ENCODE measurements around the gene IQCB1.

Gene IQCB1

DNA sequence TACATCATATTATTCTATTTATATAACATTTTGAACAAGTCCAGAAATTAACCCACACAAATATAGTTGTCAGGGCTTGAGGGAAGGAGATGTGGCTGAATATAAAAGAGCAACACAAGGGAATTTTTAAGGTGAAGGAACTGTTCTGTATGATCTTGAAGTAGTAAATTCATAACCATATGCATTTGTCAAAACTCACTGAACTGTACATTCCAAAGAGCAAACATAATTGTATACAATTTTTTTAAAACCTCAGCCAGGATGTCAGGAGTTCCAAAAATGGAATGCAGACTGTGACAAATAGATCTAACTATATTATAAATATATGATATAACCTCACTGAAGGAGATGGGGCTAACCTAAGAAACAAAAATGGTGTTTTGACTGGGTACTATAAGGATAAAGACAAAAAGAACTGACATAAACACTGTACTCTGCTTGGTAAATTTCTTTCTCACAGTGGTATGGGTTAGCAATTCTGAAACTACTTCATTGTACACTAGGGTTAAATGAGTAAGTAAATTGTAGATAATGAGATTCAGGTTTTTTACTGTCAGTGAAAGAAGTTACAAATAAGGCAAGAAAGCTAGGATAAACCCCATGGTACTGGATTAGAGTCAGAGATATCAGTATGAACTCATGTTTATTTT lies 99.7 kb downstream of the IQCB1 start:
- Histone ChIP-seq H3K4me3 (no peak overlapping the region), H3K36me3 (0 out of 2 replicates have a peak, but pooled peaks cover 4% of the 10 kb centered on the region), H3K4me2 (no peak overlapping the region), H4K20me1 (no peaks in the 10 kb centered on the region), H3K9me3 (no peaks in the 10 kb centered on the region), H3K27me3 (no peaks in the 10 kb centered on the region), H3K4me1 (peaks cover 10% of the 10 kb centered on the region; the same call in 1 of the 2 replicates), H3K9ac (no peak overlapping the region), H3K27ac (no peak overlapping the region)
- no peak for TF ChIP-seq Cebpa-rat (IDR thresholded peaks at IDR 0.05)

DNA sequence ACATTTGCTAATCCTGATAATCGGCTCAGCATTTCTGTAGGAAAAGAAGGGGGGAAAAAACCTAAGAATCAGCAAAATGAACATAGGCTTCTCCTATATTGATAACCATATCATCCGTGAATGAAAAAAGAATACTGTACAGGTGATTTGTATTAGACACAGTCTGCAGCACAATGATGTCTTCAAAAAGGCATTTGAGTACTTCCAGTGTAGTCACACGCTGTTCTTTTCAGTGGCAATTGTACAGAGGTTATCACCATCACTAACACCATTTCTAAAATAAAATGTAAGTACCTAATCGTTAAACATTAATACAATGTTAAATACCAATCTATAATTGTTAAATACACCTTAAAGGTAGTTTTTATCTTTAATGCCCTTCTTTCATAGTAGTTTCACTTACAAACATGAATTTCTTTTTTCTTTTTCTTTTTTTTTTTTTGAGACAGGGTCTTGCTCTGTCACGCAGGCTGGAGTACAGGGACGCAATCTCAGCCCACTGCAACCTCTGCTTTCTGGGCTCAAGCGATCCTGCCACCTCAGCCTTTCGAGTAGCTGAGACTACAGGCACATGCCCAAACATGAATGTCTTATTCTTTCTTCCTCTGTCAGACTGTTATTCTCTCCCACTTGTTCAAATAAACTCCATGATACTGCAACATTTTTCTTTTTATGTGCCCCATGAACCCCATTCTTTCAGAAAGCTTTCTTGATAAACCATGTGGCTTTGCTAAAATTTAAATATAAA lies 103.7 kb downstream of the IQCB1 start:
- no peak overlapping the region for H3K4me2 ChIP-seq
- TF ChIP-seq Cebpa-rat (IDR thresholded peaks at IDR 0.05): no peak
- H4K20me1 ChIP-seq: no peaks in the 10 kb centered on the region
- no peaks in the 10 kb centered on the region for H3K9me3 ChIP-seq
- H3K9ac ChIP-seq: no peak overlapping the region
- no peaks in the 10 kb centered on the region for H3K4me1 ChIP-seq
- no peak overlapping the region for H3K4me3 ChIP-seq
- H3K27me3 ChIP-seq: no peaks in the 10 kb centered on the region
- H3K36me3 ChIP-seq: peaks cover 26% of the 10 kb centered on the region
- H3K27ac ChIP-seq: no peak overlapping the region

DNA sequence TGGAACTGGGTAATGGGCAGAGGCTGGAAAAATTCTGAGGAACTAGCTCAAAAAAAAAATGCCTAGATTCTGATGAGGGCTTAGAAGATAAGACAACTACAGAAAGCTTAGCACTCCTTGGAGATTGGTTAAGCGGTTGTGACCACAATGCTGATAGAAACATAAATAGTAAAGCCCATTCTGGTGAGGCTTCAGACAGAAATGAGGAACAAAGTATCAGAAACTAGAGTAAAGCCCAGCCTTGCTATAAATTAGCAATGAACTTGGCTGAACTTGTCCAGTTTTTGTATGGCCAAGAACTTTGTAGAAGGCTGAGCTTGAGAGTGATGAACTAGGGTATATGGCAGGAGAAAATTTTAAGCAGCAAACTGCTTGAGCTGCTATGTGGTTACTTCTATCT lies 110.7 kb downstream of the IQCB1 start:
- H3K9me3 ChIP-seq: peaks cover 6% of the 10 kb centered on the region; the same call in 1 of the 2 replicates
- H3K27ac ChIP-seq: no peak overlapping the region
- peaks cover 83% of the 10 kb centered on the region for H3K36me3 ChIP-seq
- H3K4me3 ChIP-seq: no peak overlapping the region
- no peak for TF ChIP-seq Cebpa-rat (IDR thresholded peaks at IDR 0.05)
- no peaks in the 10 kb centered on the region for H3K27me3 ChIP-seq
- H3K4me1 ChIP-seq: no peaks in the 10 kb centered on the region
- H3K4me2 ChIP-seq: no peak overlapping the region
- H4K20me1 ChIP-seq: no peaks in the 10 kb centered on the region
- H3K9ac ChIP-seq: no peak overlapping the region

DNA sequence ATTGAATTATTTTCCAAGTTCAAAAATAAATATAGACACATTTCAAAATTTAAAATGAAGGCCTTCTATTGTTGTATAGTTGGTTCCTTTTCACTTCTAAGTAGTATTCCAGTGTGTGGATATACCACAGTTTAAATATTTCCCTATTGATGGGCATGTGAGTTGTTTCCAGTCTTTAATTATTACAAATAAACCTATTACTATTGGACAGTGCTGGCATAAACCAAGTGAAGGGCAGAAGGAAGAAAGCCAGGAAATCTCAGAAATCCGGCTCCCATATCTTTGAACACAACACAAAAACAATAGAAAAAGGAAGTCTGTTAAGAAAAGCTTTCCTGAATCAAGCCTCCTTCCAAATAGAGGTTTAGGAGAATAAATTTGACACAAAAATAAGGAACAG lies 111.4 kb downstream of the IQCB1 start:
- no peak overlapping the region for H3K4me3 ChIP-seq
- H3K4me2 ChIP-seq: no peak overlapping the region
- H3K27ac ChIP-seq: no peak overlapping the region
- H3K27me3 ChIP-seq: no peaks in the 10 kb centered on the region
- peaks cover 6% of the 10 kb centered on the region; the same call in 1 of the 2 replicates for H3K9me3 ChIP-seq
- no peak for TF ChIP-seq Cebpa-rat (IDR thresholded peaks at IDR 0.05)
- H3K9ac ChIP-seq: no peak overlapping the region
- no peaks in the 10 kb centered on the region for H3K4me1 ChIP-seq
- H3K36me3 ChIP-seq: peaks cover 80% of the 10 kb centered on the region
- no peaks in the 10 kb centered on the region for H4K20me1 ChIP-seq

DNA sequence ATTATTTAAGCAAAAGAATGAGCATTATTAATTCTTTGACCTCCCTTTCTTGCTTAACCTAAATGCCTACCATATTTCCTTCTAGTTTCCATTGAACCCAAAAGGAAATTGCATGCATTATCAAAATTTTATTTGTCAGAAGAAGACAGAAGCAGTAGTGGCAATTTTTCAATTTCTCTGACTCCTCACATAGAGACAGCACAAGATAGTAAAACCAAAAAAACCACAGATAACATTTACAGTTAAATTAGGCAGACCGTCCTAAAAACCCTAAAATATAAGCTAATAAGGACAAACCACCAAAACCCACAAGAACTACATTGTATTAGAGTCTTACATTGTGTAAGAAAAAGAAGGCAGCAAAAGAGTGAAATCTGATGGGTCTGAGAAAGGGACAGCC lies 112.4 kb downstream of the IQCB1 start:
- Histone ChIP-seq H3K36me3 (peaks cover 83% of the 10 kb centered on the region), H3K27ac (no peak overlapping the region), H3K27me3 (no peaks in the 10 kb centered on the region), H3K4me2 (no peak overlapping the region), H3K9me3 (peaks cover 6% of the 10 kb centered on the region; the same call in 1 of the 2 replicates), H3K4me3 (no peak overlapping the region), H3K4me1 (no peaks in the 10 kb centered on the region), H3K9ac (no peak overlapping the region), H4K20me1 (no peaks in the 10 kb centered on the region)
- TF ChIP-seq Cebpa-rat (IDR thresholded peaks at IDR 0.05): no peak

DNA sequence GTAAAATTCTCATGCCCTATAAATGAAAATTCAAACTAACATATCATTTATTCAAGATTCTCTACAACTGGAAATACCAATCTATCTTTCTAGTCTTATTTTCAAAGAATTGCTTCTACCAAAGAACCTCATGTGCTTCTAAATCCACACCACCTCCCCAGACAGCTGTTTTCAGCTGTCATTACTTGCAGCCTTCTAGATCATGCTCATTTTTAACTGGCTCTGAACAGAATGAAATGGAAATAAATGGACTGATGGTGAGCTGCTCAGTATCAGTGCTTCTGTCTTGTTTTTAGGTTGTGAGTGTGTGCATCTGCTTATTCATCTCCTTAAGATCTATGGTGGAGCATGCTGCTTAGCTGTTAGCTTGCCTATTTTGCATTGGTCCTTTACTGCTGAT lies 114.7 kb downstream of the IQCB1 start:
- H3K4me1 ChIP-seq: no peaks in the 10 kb centered on the region
- no peak overlapping the region for H3K4me3 ChIP-seq
- H3K27ac ChIP-seq: no peak overlapping the region
- H4K20me1 ChIP-seq: no peaks in the 10 kb centered on the region
- TF ChIP-seq Cebpa-rat (IDR thresholded peaks at IDR 0.05): no peak
- peaks cover 88% of the 10 kb centered on the region for H3K36me3 ChIP-seq
- no peaks in the 10 kb centered on the region for H3K27me3 ChIP-seq
- H3K4me2 ChIP-seq: no peak overlapping the region
- H3K9me3 ChIP-seq: peaks cover 6% of the 10 kb centered on the region; the same call in 1 of the 2 replicates
- H3K9ac ChIP-seq: no peak overlapping the region
